Measurements from ENCODE around the gene DOCK8. TPM values are rescaled to one million over a fixed set of nuclear protein-coding genes. Genes with fewer than 3 reads are reported as not detected.
A peak's percentile ranks its signal among the peaks of the same experiment; 100 is the strongest.
"Not testable (repeated sequence)": the region's sequence is repeated elsewhere in the genome, so short reads cannot be mapped to it uniquely, and the experiment has no call there.

Gene DOCK8
- total RNA-seq, 1 donor from 2014 or later: 83.4 TPM

DNA sequence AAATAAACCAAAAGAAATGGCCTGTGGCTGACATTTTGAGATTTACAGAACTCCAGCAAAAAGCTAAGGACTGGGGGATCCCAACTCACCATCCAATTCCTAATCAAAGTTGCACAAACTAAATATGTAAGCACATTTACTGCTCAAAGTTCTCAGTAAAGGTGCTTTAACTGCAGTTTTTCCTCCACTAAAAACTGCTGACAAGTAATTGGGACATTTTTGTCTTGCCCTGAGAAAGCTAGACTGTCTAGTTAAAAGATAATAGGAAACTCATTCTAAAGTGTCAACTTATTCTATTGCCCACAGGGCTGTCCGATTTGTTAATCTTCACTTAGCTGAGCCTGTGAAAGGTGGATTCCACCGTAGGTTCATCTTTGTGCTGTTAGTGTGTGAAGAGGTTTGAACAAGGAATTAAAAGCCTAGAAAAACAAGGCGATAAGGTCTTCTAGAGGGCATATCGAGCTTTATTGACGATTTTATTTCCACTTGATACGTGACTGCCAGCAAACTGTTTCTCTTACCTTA is 1.0 kb downstream of the DOCK8 start:
- no peak for ATAC-seq
- H3K27ac ChIP-seq: peak overlapping the region; percentile 89
- no peak for DNase-seq
- H3K27me3 ChIP-seq: no peaks in the 10 kb centered on the region
- H3K4me3 ChIP-seq: peak overlapping the region; percentile 62
- H3K9me3 ChIP-seq: no peaks in the 10 kb centered on the region
- intact Hi-C loops (cut with DNase I): no loop called here
- TF ChIP-seq, protein P1, sequence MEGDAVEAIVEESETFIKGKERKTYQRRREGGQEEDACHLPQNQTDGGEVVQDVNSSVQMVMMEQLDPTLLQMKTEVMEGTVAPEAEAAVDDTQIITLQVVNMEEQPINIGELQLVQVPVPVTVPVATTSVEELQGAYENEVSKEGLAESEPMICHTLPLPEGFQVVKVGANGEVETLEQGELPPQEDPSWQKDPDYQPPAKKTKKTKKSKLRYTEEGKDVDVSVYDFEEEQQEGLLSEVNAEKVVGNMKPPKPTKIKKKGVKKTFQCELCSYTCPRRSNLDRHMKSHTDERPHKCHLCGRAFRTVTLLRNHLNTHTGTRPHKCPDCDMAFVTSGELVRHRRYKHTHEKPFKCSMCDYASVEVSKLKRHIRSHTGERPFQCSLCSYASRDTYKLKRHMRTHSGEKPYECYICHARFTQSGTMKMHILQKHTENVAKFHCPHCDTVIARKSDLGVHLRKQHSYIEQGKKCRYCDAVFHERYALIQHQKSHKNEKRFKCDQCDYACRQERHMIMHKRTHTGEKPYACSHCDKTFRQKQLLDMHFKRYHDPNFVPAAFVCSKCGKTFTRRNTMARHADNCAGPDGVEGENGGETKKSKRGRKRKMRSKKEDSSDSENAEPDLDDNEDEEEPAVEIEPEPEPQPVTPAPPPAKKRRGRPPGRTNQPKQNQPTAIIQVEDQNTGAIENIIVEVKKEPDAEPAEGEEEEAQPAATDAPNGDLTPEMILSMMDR (IDR thresholded peaks at IDR 0.05): no peak
- H3K4me1 ChIP-seq: peaks cover 16% of the 10 kb centered on the region
- no peaks in the 10 kb centered on the region for H3K36me3 ChIP-seq

DNA sequence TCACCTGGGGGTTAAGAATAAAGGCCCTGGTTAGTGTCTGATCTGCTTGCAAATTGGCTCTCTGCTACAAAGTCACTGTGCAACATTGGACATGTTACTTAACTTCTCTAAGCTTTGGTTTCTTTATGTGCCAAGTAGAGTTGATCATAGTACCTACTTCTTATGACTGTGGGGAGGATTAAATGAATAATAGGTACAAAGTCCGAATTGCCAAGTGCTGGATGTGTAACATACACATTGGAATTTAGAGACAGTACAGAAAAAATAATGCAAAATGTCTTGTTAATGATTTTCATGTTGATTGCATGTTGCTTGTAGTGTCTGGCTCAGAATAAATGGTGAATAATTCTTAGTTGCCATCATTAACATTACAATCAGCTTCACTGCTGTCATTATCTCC is 2.2 kb downstream of the DOCK8 start:
- DNase-seq (no peak), ATAC-seq (no peak)
- Histone ChIP-seq H3K36me3 (no peaks in the 10 kb centered on the region), H3K4me3 (peak overlapping the region; percentile 62), H3K4me1 (peaks cover 9% of the 10 kb centered on the region), H3K27me3 (no peaks in the 10 kb centered on the region), H3K9me3 (no peaks in the 10 kb centered on the region), H3K27ac (peak overlapping the region; percentile 34)
- intact Hi-C loops (cut with DNase I): no loop called here
- TF ChIP-seq, protein P1 (IDR thresholded peaks at IDR 0.05): no peak

DNA sequence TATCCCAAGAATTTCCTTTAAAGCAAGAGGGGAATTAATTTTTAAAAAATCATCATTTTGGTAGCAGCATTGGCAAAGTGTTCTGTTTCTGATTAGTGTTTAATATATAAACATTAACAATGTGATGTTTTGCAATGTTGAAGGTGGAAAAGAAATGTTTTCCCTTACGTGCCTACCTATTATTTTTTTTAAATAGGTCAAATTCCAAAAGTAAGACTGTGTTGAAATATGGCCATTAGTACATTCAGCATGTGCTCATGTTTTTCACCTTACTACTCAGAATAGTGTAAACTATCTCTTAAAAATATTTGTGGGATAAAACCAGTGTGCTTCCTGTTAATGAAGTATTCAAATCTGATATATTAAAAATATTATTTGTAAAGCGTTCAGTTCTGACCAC is 3.3 kb downstream of the DOCK8 start:
- ATAC-seq (no peak), DNase-seq (no peak)
- Histone ChIP-seq H3K4me1 (peaks cover 7% of the 10 kb centered on the region), H3K4me3 (no peak overlapping the region), H3K27ac (no peak overlapping the region), H3K36me3 (no peaks in the 10 kb centered on the region), H3K27me3 (no peaks in the 10 kb centered on the region), H3K9me3 (no peaks in the 10 kb centered on the region)
- intact Hi-C loops (cut with DNase I): no loop called here
- TF ChIP-seq, protein P1 (IDR thresholded peaks at IDR 0.05): no peak

DNA sequence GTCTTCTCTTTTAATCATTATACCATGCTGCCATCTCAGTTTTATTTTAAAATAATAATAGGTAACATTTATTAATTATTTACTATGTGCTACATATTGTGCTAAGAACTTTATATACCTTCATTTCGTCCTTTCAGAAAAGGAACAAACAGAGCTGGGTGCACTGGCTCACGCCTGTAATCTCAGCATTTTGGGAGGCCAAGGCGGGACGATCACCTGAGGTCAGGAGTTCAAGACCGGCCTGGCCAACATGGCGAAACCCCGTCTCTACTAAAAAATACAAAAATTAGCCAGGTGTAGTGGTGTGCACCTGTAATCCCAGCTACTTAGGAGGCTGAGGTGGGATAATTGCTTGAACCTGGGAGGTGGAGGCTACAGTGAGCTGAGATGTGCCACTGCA is 4.4 kb downstream of the DOCK8 start:
- H3K27ac ChIP-seq; DNase-seq; H3K4me3 ChIP-seq; intact Hi-C loops (cut with DNase I); H3K9me3 ChIP-seq; H3K27me3 ChIP-seq; H3K36me3 ChIP-seq; ATAC-seq; H3K4me1 ChIP-seq: not testable (repeated sequence)

DNA sequence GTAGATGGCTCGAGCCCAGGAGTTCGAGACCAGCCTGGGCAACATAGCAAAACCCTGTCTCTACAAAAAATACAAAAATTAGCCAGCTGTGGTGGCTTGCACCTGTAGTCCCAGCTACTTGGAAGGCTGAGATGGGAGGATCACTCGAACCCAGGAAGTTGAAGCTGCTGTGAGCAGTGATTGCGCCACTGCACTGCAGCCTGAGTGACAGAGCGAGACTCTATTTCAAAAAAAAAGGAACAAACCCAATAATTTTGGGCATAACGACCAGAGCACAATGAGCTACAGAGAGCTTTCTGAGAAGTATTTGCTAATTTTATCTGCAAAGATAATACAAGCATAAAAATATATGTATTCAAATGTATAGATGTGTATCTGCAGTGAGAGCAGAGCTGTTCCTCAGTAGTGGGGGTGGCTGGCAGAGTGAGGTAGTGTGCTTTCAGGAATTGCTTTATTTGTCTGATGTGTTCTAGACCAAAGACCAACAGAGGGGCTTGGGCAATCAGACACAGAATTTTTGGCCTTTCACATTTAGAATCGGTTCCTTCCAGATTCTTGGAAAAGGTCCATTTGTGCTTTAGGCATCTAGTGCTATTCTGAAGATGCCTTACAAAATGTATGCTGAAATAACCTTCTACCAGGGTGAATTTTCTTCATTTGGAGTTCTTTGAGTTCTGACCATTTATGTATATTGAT is 5.2 kb downstream of the DOCK8 start:
- Histone ChIP-seq H3K9me3 (no peaks in the 10 kb centered on the region), H3K27ac (no peak overlapping the region), H3K36me3 (no peaks in the 10 kb centered on the region), H3K4me1 (peaks cover 4% of the 10 kb centered on the region), H3K4me3 (no peak overlapping the region), H3K27me3 (no peaks in the 10 kb centered on the region)
- intact Hi-C loops (cut with DNase I): no loop called here
- TF ChIP-seq, protein P1 (IDR thresholded peaks at IDR 0.05): no peak
- ATAC-seq (peak; percentile 46), DNase-seq (no peak)

DNA sequence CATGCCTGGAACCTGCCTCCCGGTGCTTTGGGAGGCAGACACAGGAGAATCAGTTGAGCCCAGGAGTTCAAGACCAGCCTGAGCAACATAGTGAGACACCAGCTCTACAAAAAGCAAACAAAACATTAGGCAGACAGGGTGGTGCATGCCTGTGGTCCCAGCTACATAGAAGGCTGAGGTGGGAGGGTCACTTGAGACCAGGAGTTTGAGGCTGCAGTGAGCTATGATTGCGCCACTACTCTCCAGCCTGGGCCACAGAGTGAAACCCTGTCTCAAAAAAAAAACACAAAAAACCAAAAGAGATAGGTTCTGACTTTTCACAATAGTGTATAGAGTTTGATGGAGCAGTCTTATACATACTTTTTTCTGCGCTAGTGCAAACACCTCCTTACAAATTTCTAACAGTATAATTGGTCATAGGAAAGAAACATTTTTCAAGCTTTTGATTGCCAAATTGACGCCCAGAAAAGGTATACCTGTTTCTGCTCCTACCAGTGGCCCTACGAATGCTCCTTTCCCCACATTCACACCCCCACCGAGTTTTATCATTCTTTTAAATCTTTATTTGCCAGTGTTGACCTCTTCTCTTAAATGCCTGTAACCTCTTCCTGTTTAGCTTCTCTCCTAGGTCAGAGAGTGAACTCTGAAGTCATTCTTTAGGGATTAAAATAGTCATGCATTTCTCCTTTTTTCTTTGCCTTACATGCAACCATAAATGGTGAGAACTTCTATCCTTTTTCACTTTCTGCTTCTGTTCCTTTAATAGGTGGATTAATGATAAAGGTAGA is 7.5 kb downstream of the DOCK8 start:
- ATAC-seq (peak; percentile 60), DNase-seq (no peak)
- Histone ChIP-seq H3K4me1 (peaks cover 4% of the 10 kb centered on the region), H3K27me3 (no peaks in the 10 kb centered on the region), H3K9me3 (no peaks in the 10 kb centered on the region), H3K36me3 (no peaks in the 10 kb centered on the region), H3K27ac (no peak overlapping the region), H3K4me3 (no peak overlapping the region)
- TF ChIP-seq, protein P1 (IDR thresholded peaks at IDR 0.05): no peak
- intact Hi-C loops (cut with DNase I): no loop called here

Data from upper lobe of right lung (tissue), 1 donor.